SH-SY5Y (cell line): ENCODE measurements around the gene ELMO2.

ENCODE experiments used
- GATA2 ChIP-seq: IDR thresholded peaks from 2 replicates; pipeline ENCODE4 v1.6.1; 2011; ENCODE audit warnings: mild to moderate bottlenecking, low read depth, low read length
- GATA3 ChIP-seq: IDR thresholded peaks from 2 replicates; pipeline ENCODE4 v1.6.1; 2011; ENCODE audit warnings: low read depth, mild to moderate bottlenecking, low read length, moderate library complexity

GRCh38 chr20:46376196-46376785 lies 30.1 kb downstream of the ELMO2 start:
- TF ChIP-seq GATA3 (no peak), GATA2 (no peak)
